Endometrial microvascular endothelial cells (primary cell): ENCODE results near the gene DTX1. TPM values are rescaled to one million over a fixed set of nuclear protein-coding genes. Genes with fewer than 3 reads are reported as not detected.

Source experiments
- in situ Hi-C: cut with HindIII; loops from 2 replicates; pipeline ENCODE4 v1.10.0; 2017; ENCODE audit warnings: low sequenced_read_pairs, low pct_unique_long_range_greater_than_20kb; ENCODE audit errors: inconsistent ontology term
- total RNA-seq: library from RNA; depleted of rRNA; stranded (reverse); fragments of >200 nt; gene quantifications from one replicate; pipeline ENCODE4 v1.2.3, GENCODE V29; 2015; ENCODE audit errors: inconsistent ontology term

The DTX1 gene
- total RNA-seq: not detected

DNA sequence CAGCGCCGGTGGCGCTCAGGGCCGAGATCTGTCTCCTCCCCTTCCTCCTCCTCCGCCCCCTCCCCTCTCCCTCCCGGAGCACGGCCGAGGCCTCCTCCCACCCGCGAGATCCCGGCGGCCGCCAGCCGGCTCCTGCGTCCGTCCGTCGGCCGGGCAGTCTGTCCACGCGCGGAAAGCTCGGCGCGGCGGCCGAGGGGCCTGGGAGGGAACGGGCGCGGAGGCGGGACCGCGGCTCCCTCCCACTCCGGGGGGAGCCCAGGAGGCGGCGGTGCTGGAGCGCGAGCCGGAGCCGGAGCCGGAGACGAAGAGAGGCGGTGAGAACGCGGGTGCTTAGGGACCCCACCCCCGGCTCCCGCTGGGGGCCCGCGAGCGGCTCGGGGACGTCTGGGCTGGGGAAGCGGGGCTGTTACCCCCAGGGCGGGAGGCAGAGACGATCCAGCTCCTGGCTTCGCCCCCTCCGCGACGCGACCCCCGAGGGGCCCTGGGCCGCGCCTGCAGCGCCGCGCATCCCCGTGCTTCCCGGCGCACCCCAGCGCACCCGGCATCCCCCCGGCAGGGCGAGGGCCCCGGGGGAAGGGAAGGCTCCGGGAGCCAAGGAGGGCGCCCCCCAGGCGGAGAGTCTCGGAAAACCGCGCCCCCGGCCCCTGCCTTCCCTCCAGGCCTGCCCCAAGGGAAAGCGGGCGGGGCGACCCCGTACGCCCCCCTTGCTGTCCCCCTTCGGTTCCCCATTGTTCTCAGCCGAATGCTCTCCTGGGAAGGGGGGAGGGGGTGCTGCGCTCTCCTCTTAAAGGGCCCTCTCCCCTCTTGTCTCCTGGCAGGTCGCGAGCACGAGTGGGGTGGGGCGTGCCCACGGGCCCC, at the start of gene DTX1:
Gene DTX1 (plus strand): TSS at position 100 of the 858 bp plus-strand sequence. CDS start 1,463 bp downstream, outside the sequence.
- in situ Hi-C loops: loop anchor here (25.0 kb wide), 1 partner anchor 105 kb away; no protein-coding TSS in a partner anchor

DNA sequence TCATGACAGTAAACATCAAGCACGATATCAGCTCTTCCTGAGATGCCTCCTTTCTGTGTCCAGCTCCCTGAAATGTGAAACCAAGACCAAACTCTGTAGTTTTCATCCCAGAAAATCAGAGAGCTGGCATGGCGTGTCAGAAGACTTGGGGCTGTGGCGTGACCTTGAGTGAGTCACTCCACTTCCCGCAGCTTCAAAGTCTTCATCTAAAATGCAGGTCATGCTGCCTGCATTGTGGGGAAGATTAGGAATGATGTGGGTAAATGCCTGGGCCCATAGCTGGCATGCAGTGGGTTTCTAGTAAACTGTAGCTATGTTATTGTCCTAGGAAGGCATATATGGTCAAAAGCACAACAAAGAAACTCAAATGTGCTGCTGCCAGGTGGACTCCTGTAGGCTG, 49.4 kb upstream of the DTX1 start:
- in situ Hi-C loops: no loop called here

DNA sequence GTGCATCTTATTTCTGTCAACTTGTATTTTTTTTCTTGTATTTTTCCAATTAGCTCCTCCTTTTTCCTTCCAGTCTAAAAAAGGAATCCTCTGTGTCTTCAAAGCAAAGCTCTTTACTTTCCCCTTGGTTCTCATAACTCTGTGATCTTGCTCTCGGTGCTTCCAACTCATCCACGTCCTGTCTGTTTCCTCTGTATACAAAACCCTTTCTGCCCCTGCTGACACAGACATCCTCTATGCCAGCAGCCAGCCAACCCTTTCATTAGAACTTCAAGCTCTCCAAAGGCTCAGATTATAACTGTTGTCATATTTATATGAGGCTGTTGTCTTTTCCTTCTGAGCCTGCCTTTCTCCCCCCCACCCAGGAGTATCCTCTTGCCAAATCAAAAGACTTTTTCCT, 45.8 kb upstream of the DTX1 start:
- in situ Hi-C loops: no loop called here

DNA sequence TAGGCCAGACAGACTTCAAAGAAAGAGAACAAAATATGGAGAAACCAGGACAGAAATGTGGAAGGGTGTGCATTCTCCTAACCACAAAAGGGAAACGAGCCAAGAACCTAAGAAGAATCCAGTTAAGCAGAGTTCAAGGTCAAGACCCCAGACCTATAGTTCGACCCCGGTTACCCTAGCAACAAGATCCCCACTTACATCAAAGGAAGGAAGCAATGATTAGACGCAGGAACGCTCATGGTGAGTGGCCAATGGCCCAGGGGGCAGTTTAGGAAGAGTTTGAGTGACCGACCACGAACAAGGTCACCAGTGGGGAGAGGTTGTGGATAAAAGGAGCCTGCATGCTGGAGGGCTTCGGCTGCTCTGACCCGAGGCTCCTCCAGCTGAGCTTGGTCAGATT, 42.0 kb upstream of the DTX1 start:
- in situ Hi-C loops: no loop called here

DNA sequence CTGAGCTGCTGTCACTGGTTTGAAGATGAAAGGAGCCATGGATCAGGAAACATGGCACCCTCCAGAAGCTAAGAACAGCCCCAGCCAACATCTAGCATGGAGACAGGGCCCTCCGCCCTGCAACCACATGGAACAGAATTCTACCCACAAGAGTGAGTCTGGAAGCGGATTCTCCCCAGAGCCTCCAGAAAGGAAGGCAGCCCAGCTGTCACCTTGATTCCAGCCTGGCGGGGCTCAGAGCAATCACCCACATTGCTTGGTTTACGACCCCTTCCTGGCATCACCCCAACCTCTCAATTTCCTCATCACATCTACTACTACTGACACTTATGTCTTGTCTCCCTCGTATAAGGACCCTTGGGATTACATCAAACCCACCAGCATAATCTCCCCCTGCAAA, 39.7 kb upstream of the DTX1 start:
- in situ Hi-C loops: no loop called here

DNA sequence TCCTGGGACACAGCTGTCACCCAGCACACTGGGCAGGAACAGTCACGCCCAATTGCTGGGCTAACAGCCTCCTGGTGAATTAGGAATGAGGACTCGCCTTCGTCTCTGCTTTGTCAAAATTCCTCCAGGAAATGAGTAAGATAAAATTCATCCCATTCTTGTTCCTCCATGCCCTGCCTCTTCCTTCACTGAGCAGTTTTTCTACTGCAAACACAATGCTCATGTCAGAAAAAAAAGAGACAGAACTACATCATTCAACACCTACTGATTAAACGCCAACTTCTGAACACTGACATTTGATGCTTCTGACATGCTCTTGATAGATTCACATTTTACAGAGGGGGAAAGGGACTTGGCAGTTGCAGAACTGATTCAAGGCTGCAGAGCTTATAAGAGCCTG, 37.5 kb upstream of the DTX1 start:
- in situ Hi-C loops: no loop called here

DNA sequence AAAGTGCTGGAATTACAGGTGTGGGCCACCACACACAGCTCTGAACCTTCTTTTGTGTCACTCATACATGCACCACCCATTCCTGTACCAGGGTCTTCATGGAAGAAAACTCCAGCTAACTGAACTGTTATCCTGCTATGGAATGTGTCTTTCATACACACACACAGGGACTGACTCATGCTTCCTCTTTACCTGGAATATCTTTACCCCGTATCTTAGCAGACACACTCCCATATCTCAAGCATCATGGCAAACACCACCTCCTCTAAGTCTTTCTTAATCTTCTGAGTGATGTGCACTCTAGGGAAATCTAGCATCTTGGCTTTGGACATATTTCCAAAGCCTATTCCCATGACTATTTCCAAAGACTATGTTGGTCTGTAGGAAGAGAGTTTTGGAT, 35.0 kb upstream of the DTX1 start:
- in situ Hi-C loops: no loop called here

DNA sequence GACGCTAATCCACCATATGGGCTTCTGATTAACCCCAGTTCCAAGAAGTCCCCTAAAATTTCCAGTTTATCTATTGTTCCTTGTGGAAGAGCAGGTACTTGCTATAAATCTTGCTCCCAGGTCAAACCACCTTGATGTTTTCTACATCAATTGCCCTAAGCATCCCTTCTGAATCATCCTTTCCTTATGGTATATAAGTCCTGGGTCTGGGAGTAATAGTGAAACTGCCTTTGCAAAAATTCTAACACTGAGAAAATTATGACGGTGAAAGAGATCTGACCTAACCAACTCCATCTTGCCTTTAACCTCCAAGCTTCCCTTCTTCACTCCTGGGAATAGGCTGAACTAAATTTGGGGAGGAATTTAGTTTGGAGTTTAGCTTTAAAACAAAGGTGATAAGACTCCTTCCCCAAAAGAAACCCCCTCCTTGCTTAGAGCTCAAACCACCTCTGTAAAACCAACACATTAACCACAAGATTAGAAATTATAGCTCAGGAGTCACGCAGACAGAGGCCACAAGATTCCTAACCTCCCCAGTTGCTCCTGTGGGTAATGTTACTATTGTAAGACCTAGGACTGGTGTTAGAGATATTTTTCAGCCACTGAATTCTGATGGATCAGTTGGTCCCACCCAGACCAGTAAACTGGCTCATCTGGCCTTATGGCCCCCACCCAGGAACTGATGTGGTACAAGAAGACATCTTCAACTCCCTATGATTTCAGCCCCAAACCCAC, 33.8 kb upstream of the DTX1 start:
- in situ Hi-C loops: no loop called here

DNA sequence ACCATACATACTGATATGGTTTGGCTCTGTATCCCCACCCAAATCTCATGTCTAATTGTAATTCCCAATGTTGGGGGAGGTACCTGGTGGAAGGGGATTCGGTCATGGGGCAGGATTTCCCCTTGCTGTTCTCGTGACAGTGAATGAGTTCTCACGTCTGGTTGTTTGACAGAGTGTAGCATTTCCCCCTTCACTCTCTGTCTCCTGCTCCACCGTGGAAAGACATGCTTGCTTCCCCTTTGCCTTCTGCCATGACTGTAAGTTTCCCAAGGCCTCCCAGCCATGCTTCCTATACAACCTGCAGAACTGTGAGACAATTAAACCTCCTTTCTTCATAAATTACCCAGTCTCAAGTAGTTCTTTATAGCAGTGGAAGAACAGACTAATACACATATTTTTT, 28.8 kb upstream of the DTX1 start:
- in situ Hi-C loops: no loop called here

DNA sequence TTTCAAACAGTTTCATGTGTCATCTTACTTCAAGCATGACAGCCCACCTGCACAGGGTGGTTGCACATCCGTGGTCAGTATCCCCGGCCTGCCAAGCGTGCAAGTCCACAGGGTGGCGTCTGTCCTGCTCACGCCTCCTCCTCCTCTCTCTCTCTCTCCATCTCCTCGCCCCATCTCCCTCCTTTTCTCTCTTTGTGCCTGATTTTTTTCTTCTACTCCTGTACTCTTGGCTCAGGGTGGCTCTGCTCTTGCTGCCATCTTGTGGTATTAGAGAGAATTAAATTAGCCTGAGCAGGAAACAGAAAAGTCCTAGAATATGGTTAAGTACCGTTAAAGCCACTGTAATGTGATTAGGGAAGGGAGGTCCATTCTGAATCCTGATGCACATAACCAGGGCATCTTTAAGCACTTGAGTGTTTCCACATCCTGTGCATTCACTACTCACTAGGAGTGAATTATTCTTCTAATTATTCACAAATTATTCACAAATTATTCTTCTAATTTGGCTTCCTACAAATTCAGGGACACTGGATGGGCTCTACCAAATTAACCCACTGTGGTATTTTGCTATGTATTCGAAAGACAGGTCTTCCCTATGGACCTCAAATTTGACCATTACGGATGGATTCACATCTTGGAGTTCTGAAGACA, 25.5 kb upstream of the DTX1 start:
- in situ Hi-C loops: no loop called here

DNA sequence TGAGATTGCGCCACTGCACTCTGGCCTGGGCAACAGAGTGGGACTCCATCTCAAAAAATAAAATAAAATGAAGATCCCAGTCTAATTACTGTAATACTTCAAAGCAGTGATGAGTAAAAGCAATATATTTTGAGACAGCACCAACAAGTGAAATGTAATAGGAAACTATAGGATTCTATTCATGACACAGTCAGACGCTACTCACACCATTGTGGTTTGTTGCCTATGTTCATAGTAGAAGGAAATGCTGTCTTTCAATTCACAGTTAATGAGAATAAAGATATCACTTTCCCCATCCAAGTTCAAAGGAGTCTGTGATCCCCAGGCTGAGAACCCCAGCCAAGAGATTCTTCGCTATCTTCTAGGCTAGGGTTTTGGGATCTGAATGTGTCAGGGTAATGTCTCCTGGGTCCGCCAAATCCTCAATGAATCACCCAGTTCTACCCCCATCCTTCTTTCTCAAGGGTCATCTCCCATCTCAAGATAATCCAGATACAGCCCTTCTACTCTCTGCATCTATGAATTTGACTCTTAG, 16.6 kb upstream of the DTX1 start:
- in situ Hi-C loops: no loop called here

DNA sequence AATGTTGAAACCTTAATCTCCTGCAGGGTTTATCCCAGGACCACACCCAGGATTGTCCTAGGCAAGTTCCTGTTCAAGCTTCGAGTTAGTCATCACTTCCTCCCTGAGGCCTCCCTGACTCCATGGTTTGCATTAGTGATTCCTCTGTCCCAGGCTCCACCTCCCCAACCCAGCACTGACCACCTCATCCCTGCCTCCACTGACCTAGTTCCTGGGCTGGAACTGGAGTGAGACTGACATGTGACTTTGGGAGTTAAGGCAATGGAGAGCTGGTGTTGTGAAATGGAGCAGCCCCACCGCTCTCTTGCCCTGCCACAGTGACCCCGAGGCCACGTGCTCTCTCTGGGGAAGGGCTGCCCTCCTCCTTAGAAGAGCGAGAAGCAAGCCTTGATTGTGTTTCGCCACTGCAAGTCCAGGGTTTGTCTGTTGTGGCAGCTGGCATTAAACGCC, 15.8 kb upstream of the DTX1 start:
- in situ Hi-C loops: no loop called here

DNA sequence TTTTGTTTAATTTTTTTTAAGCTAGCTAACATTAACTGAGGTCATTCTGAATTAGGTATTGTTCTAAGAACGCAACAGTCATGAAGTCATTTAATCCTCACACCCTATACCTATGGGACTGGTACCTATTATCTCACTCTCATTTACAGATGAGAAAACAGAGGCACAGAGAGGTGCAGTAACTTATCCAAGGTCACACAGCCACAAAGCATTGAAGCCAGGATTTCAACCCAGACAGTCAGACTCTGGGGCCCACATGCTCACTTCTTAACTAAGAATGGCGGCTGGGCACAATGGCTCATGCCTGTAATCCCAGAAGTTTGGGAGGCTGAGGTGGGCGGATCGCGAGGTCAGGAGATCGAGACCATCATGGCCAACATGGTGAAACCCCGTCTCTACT, 15.0 kb upstream of the DTX1 start:
- in situ Hi-C loops: no loop called here

DNA sequence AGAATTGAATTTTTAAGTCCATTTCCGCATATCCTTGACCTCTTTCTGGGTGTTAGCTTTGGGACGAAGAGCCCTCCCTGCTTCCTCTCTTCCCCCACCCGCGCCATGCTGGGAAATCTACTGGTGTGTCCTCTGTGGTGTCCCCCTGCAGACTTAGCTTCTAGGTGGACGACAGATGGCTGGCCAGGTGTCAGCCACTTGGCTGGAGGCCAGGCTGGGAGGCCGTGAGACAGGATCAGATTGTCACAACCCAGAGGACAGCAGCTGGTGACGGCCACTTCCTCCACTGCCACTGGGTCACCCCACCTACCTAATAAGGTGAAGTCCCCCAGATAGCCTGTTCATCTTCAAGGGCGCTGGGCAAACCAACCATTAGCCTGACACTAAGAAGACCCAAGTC, 13.3 kb upstream of the DTX1 start:
- in situ Hi-C loops: no loop called here

DNA sequence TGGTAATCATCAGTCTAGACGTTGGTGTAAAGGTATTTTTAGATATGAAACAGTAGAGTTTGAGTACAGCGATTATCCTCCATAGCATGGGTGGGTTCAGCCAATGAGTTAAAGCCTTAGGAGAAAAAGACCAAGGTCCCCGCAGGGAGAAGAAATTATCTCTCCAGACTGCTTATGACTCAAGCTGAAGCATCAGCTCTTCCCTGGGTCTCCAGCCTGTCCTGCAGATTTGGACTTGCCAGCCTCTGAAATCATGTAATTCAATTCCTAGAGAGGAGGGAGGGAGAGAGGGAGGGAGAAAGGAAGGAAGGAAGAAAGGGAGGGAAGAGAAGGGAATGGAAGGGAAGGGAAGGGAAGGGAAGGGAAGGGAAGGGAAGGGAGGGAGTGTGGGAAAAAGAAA, 12.0 kb upstream of the DTX1 start:
- in situ Hi-C loops: no loop called here

DNA sequence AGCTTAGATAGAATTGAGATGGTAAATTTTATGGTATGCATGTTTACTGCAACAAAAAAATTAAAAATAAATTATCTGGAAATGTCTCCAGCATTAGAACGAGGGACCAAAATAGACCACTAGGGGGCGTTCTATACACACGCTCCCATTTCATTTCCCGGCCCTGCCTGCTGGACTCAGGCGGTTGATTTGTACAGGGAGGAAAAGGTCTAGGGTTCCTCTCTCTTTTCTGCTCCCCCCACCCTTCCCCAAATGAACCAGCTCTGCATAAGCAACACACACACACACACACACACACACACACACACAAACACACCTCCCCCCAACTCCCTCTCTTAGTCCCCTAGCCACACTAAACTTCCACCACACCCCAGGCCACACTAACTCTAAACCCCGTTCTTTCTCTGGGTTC, 7.8 kb upstream of the DTX1 start:
- in situ Hi-C loops: no loop called here

DNA sequence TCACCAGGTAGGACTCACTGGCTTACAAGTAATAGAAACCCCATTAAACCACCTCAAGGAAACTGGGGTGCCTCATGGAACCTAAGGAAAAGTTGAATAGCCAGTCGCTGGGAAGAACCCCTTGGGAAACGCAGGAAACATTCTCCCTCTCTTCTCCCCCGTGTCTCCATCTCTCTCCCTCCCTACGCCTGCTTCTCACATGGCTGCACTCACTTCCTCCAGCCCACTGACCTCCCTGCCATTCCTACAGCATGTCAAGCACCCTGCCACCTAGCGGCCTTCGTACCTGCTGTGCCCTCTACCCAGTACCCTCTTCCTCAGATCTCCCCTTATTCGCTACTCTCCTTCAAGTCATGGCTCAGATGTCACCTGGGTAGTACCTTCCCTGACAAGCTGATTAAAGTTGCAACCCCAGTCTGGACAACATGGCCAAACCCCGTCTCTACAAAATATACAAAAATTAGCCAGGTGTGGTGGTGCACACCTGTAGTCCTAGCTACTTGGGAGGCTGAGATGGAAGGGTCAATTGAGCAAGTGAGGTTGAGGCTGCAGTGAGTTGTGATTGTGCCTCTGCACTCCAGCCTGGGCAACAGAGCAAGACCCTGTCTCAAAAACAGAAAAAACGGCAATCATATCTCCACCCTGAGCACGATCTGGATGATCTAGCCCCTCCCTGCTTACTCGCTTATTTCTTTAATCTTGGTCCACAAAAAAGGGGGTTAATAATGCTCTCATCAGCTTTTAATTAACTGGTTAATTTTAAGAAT, 6.4 kb upstream of the DTX1 start:
- in situ Hi-C loops: loop anchor here (25.0 kb wide), 1 partner anchor 112 kb away; no protein-coding TSS in a partner anchor

DNA sequence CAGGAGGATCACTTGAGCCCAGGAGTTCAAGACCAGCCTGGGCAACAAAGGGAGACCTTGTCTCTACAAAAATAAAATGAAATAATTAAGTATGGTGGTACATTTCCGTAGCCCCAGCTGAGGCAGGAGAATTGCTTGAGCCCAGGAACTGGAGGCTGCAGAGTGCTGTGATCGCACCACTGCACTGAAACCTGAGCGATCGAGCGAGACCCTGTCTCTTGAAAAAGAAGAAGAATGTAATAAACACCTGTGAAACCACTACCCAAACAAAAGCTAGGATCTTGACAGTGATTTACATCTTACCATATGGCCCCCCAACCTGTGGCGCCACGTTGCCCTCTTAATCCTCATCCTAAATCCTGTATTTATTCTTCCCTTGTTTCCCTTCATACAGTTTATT, 5.7 kb upstream of the DTX1 start:
- in situ Hi-C loops: loop anchor here (25.0 kb wide), 1 partner anchor 112 kb away; no protein-coding TSS in a partner anchor
